GM12865 (cell line): ENCODE results near the gene CENPF.

ENCODE experiments used
- DNase-seq: peaks from one replicate; pipeline ENCODE4 v3.0.0; 2010; ENCODE audit warnings: low read depth
- H3K4me3 ChIP-seq: 2 replicates; pipeline ENCODE4 v1.5.1; 2011; ENCODE audit warnings: mild to moderate bottlenecking, low read depth, low read length, control low read depth
- CTCF ChIP-seq: IDR thresholded peaks from 2 replicates; pipeline ENCODE4 v1.5.1; 2011; ENCODE audit warnings: low read length, control low read depth, low read depth, inconsistent platforms; ENCODE audit not compliant: insufficient read depth; ENCODE audit errors: missing control alignments

Gene CENPF

GRCh38 chr1:214635086-214635485 lies 32.1 kb downstream of the CENPF start:
- no peak for TF ChIP-seq CTCF
- H3K4me3 ChIP-seq: no peak overlapping the region
- DNase-seq: no peak

- no peak for DNase-seq
- no peak for TF ChIP-seq CTCF
- H3K4me3 ChIP-seq: no peak overlapping the region
Observed at GRCh38 chr1:214635506-214635905, 32.5 kb downstream of the CENPF start.

GRCh38 chr1:214636436-214636835 lies 33.4 kb downstream of the CENPF start:
- H3K4me3 ChIP-seq: no peak overlapping the region
- TF ChIP-seq CTCF: no peak
- DNase-seq: no peak

GRCh38 chr1:214637125-214637524 lies 34.1 kb downstream of the CENPF start:
- H3K4me3 ChIP-seq: no peak overlapping the region

GRCh38 chr1:214637722-214638458 lies 34.9 kb downstream of the CENPF start:
- peak; percentile 52 for DNase-seq
- peak; percentile 57 for TF ChIP-seq CTCF
- H3K4me3 ChIP-seq: no peak overlapping the region

More at GRCh38 chr1:214637125-214637524, 34.1 kb downstream of the CENPF start:
- TF ChIP-seq CTCF: no peak
- no peak for DNase-seq

GRCh38 chr1:214638459-214638807 lies 35.4 kb downstream of the CENPF start:
- no peak for DNase-seq
- no peak for TF ChIP-seq CTCF

GRCh38 chr1:214638997-214639396 lies 36.0 kb downstream of the CENPF start:
- DNase-seq: no peak
- no peak for TF ChIP-seq CTCF
- H3K4me3 ChIP-seq: no peak overlapping the region

More at GRCh38 chr1:214638459-214638807, 35.4 kb downstream of the CENPF start:
- no peak overlapping the region for H3K4me3 ChIP-seq
